KMS-11 (cell line): ENCODE data around the gene SMOC2.

Experiments used
- H2AFZ ChIP-seq: fragments of 200-600 bp; sonication (generic); 2 replicates; pipeline ENCODE4 v1.6.1; 2016; ENCODE audit warnings: antibody characterized with exemption, mixed run types, low read depth
- H3K27ac ChIP-seq: fragments of 200-600 bp; sonication (generic); 2 replicates; pipeline ENCODE4 v1.6.1; 2016; ENCODE audit warnings: mild to moderate bottlenecking, mixed run types
- H3K27me3 ChIP-seq: fragments of 200-600 bp; sonication (generic); 2 replicates; pipeline ENCODE4 v1.6.1; 2017; ENCODE audit warnings: mild to moderate bottlenecking, low read depth, mixed run types, moderate library complexity; ENCODE audit not compliant: insufficient read depth
- H3K36me3 ChIP-seq: fragments of 200-600 bp; sonication (generic); 2 replicates; pipeline ENCODE4 v1.6.1; 2017; ENCODE audit warnings: mild to moderate bottlenecking, mixed run types; ENCODE audit not compliant: insufficient read depth
- H3K4me1 ChIP-seq: fragments of 200-600 bp; sonication (generic); 2 replicates; pipeline ENCODE4 v1.6.1; 2016; ENCODE audit warnings: mild to moderate bottlenecking, low read depth, mixed run types; ENCODE audit not compliant: poor library complexity, severe bottlenecking
- H3K4me2 ChIP-seq: fragments of 200-600 bp; sonication (generic); 2 replicates; pipeline ENCODE4 v1.7.0; 2016; ENCODE audit warnings: mild to moderate bottlenecking, mixed run types
- H3K4me3 ChIP-seq: fragments of 200-600 bp; sonication (generic); IDR thresholded peaks from 2 replicates; pipeline ENCODE4 v1.6.1; 2017; ENCODE audit warnings: low read depth, low read length, mixed read lengths; ENCODE audit not compliant: insufficient read depth
- H3K79me2 ChIP-seq: fragments of 200-600 bp; sonication (generic); 2 replicates; pipeline ENCODE4 v1.6.1; 2016; ENCODE audit warnings: low read depth, mixed run types; ENCODE audit not compliant: insufficient read depth
- H3K9ac ChIP-seq: fragments of 200-600 bp; sonication (generic); 2 replicates; pipeline ENCODE4 v1.6.1; 2016; ENCODE audit warnings: mild to moderate bottlenecking, mixed run types
- H4K20me1 ChIP-seq: fragments of 200-600 bp; sonication (generic); 2 replicates; pipeline ENCODE4 v1.6.1; 2016; ENCODE audit warnings: mild to moderate bottlenecking, mixed run types; ENCODE audit not compliant: insufficient read depth
- TF ChIP-seq, protein P1 (sequence below): fragments of 200-600 bp; sonication (generic); conservative IDR thresholded peaks from 2 replicates; pipeline ENCODE4 v1.6.1; 2017; ENCODE audit warnings: low read depth, mild to moderate bottlenecking, antibody characterized with exemption, low read length, moderate library complexity, mixed read lengths

SMOC2 gene

DNA sequence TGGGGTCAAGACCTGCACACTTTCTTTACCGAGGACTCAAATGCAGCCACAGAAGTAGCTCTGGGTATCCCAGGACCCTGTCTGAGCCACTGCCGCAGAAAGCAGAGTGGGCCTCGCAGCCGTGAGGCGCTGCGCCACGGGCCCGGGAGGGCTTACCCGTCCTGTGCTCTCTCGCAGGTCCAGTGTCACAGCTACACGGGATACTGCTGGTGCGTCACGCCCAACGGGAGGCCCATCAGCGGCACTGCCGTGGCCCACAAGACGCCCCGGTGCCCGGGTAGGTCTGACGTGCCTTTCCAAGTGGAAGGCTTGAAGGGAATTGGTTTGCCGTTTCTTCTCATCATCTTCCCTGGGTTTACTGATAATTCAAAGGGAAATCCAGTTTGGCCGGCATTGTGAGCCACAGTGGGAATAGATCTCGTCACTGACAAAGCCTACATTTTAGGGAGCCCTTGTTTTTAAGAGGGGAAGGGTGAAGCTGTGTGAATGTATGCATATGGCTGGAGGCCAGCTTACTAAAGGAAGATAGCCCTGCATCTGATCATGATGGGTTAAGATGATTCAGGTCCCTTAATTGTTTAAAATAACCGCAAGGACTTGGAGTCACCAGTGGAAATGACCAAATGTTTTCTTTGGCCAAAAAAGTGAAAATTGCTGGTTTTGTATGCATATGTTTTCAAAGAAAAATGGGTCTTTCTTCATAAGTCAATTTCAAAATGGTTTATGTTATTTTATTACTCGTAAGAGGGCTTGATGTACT, 86.6 kb downstream of the SMOC2 start:
- Histone ChIP-seq H3K36me3 (no peaks in the 10 kb centered on the region), H3K4me2 (no peak overlapping the region), H3K9ac (no peak overlapping the region), H4K20me1 (no peaks in the 10 kb centered on the region), H3K27me3 (no peaks in the 10 kb centered on the region), H3K27ac (no peak overlapping the region), H3K4me3 (no peak overlapping the region), H2AFZ (no peak overlapping the region), H3K4me1 (no peaks in the 10 kb centered on the region), H3K79me2 (no peaks in the 10 kb centered on the region)
- TF ChIP-seq, protein P1, sequence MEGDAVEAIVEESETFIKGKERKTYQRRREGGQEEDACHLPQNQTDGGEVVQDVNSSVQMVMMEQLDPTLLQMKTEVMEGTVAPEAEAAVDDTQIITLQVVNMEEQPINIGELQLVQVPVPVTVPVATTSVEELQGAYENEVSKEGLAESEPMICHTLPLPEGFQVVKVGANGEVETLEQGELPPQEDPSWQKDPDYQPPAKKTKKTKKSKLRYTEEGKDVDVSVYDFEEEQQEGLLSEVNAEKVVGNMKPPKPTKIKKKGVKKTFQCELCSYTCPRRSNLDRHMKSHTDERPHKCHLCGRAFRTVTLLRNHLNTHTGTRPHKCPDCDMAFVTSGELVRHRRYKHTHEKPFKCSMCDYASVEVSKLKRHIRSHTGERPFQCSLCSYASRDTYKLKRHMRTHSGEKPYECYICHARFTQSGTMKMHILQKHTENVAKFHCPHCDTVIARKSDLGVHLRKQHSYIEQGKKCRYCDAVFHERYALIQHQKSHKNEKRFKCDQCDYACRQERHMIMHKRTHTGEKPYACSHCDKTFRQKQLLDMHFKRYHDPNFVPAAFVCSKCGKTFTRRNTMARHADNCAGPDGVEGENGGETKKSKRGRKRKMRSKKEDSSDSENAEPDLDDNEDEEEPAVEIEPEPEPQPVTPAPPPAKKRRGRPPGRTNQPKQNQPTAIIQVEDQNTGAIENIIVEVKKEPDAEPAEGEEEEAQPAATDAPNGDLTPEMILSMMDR: no peak

DNA sequence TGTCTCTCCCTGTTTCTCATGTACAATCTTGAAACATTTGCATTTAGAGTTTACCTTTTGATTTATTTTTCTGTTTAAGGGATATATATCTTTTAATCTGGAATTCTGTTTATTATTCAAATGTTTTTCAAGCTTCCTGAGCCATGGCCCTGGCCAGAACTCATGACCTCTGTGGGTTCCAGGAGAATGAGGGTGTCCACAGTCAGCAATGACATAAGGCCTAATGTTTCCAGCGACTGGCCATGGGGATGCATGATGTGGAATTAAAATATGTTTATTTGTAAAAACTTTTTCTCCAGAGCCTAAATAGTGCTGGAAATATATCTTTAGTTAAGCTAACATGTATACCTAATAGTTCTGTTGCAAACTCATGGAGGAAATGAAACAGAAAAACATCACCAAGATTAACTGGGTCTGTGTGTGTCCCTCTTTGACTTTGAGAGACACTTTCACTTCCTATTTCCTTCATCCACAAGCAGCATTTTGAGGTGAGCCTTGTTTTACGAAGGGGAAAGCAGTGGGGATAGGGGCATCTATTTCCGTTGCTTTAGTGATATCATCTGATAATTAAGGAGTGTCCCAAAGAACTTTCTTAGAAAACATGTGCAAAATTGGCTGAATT, 87.6 kb downstream of the SMOC2 start:
- Histone ChIP-seq H3K4me3 (no peak overlapping the region), H3K79me2 (no peaks in the 10 kb centered on the region), H3K4me1 (no peaks in the 10 kb centered on the region), H3K9ac (no peak overlapping the region), H3K4me2 (no peak overlapping the region), H2AFZ (no peak overlapping the region), H3K27me3 (no peaks in the 10 kb centered on the region), H3K27ac (no peak overlapping the region), H4K20me1 (no peaks in the 10 kb centered on the region), H3K36me3 (no peaks in the 10 kb centered on the region)
- TF ChIP-seq, protein P1: no peak

DNA sequence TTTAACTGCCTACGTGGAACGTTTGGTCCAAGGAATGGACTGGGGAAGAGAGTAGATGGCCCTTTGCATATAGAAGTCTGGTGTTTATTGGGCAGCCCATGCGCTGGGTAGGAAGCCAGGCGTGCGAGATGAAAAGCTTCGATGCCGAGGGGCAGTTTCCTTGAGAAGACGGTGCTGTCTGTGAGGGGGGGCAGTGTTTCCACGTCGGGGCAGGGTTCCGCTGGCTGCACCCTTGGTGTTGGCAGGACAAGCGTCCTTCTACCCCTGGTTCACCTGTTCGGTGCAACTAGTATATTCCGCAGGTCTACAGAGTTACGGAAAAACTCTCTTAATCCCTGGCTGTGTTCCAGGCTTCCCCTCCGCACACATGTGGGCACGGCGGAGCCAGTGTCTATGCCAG, 88.2 kb downstream of the SMOC2 start:
- H3K4me2 ChIP-seq: no peak overlapping the region

DNA sequence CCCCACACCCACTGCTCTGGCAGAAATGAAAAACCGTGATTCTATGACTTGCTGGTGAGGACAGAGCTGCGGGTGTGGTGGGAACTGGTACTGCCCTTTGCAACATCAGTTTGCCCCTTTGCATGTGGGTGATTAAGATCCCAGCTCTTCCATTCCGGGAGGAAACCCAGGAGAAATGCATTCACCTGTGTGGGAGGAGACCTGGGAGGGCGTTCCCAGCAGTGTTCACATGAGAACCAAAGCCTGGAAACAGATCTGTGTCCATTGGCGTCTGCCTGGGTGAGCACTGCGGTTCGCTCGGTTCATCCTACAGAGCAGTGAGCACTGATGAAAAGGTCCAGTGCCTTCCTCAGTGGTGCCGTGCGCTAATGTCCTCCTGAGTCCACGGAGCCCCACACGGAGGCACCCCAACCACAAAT, 89.7 kb downstream of the SMOC2 start:
- no peaks in the 10 kb centered on the region for H3K27me3 ChIP-seq
- TF ChIP-seq, protein P1: no peak
- no peaks in the 10 kb centered on the region for H4K20me1 ChIP-seq
- no peak overlapping the region for H3K4me2 ChIP-seq
- no peak overlapping the region for H2AFZ ChIP-seq
- no peaks in the 10 kb centered on the region for H3K4me1 ChIP-seq
- H3K4me3 ChIP-seq: no peak overlapping the region
- H3K79me2 ChIP-seq: no peaks in the 10 kb centered on the region
- no peak overlapping the region for H3K27ac ChIP-seq
- no peak overlapping the region for H3K9ac ChIP-seq
- no peaks in the 10 kb centered on the region for H3K36me3 ChIP-seq

More for the DNA sequence above, 88.2 kb downstream of the SMOC2 start:
- no peaks in the 10 kb centered on the region for H4K20me1 ChIP-seq
- TF ChIP-seq, protein P1: no peak
- H3K4me1 ChIP-seq: no peaks in the 10 kb centered on the region
- H3K27me3 ChIP-seq: no peaks in the 10 kb centered on the region
- H3K27ac ChIP-seq: no peak overlapping the region
- H3K36me3 ChIP-seq: no peaks in the 10 kb centered on the region
- H3K9ac ChIP-seq: no peak overlapping the region
- no peak overlapping the region for H2AFZ ChIP-seq
- no peak overlapping the region for H3K4me3 ChIP-seq
- no peaks in the 10 kb centered on the region for H3K79me2 ChIP-seq
